Activated T-helper 17 cell treated with anti-CD3 and anti-CD28 coated beads, Interleukin-2, amount 50 U/mL, for 72 hours (primary cell): ENCODE measurements around the gene MOK. TPM values are rescaled to one million over a fixed set of nuclear protein-coding genes. Genes with fewer than 3 reads are reported as not detected.

Experiments
- ATAC-seq: fragments of 150-1000 bp; cut with Tn5 transposase; replicated peaks from 2 replicates; pipeline ENCODE4 v1.10.0; 2021; ENCODE audit warnings: mild to moderate bottlenecking, moderate library complexity
- H3K27ac Mint-ChIP-seq: one replicate; pipeline ENCODE4 v1.8.0; 2022; ENCODE audit warnings: mixed read lengths
- H3K27me3 Mint-ChIP-seq: one replicate; pipeline ENCODE4 v1.8.0; 2022; ENCODE audit warnings: mixed read lengths
- H3K36me3 Mint-ChIP-seq: one replicate; pipeline ENCODE4 v1.8.0; 2022; ENCODE audit warnings: low read depth, mild to moderate bottlenecking, mixed read lengths
- H3K4me1 Mint-ChIP-seq: one replicate; pipeline ENCODE4 v1.8.0; 2022; ENCODE audit warnings: mixed read lengths
- H3K4me3 Mint-ChIP-seq: one replicate; pipeline ENCODE4 v1.8.0; 2022; ENCODE audit warnings: mild to moderate bottlenecking, mixed read lengths
- H3K9me3 Mint-ChIP-seq: one replicate; pipeline ENCODE4 v1.8.0; 2022; ENCODE audit warnings: mixed read lengths
- total RNA-seq, 2 donors: library from RNA; stranded (reverse); gene quantifications; one replicate each; pipeline ENCODE4 v1.2.3, GENCODE V29; 2022

MOK gene
- total RNA-seq, 2 donors from 2014 or later: 2.3 to 5.5 TPM

GRCh38 chr14:102222751-102223150 lies 82.2 kb downstream of the MOK start:
- H3K4me1 Mint-ChIP-seq: peaks cover 6% of the 10 kb centered on the region
- H3K4me3 Mint-ChIP-seq: no peak overlapping the region
- peaks cover 1% of the 10 kb centered on the region for H3K36me3 Mint-ChIP-seq
- H3K27me3 Mint-ChIP-seq: no peaks in the 10 kb centered on the region
- H3K27ac Mint-ChIP-seq: no peak overlapping the region
- H3K9me3 Mint-ChIP-seq: no peaks in the 10 kb centered on the region
- no peak for ATAC-seq

- Mint-ChIP-seq H3K4me1 (peaks cover 9% of the 10 kb centered on the region), H3K4me3 (no peak overlapping the region), H3K27ac (no peak overlapping the region), H3K27me3 (no peaks in the 10 kb centered on the region), H3K36me3 (peaks cover 8% of the 10 kb centered on the region), H3K9me3 (no peaks in the 10 kb centered on the region)
- ATAC-seq: no peak
These were observed 82.9 kb downstream of the MOK start for GRCh38 chr14:102222009-102222575.

GRCh38 chr14:102221026-102221425 lies 83.9 kb downstream of the MOK start:
- ATAC-seq: peak; percentile 72
- Mint-ChIP-seq H3K9me3 (no peaks in the 10 kb centered on the region), H3K4me1 (peaks cover 9% of the 10 kb centered on the region), H3K36me3 (peaks cover 10% of the 10 kb centered on the region), H3K4me3 (no peak overlapping the region), H3K27ac (peak overlapping the region; percentile 52), H3K27me3 (no peaks in the 10 kb centered on the region)

- Mint-ChIP-seq H3K4me1 (peaks cover 9% of the 10 kb centered on the region), H3K9me3 (no peaks in the 10 kb centered on the region), H3K36me3 (peaks cover 11% of the 10 kb centered on the region), H3K4me3 (no peak overlapping the region), H3K27me3 (no peaks in the 10 kb centered on the region), H3K27ac (peak overlapping the region; percentile 59)
- peak; percentile 90 for ATAC-seq
These were observed 84.9 kb downstream of the MOK start for GRCh38 chr14:102220031-102220430.

- H3K27ac Mint-ChIP-seq: peak overlapping the region; percentile 59
- no peak overlapping the region for H3K4me3 Mint-ChIP-seq
- H3K27me3 Mint-ChIP-seq: no peaks in the 10 kb centered on the region
- H3K4me1 Mint-ChIP-seq: peaks cover 9% of the 10 kb centered on the region
- no peak for ATAC-seq
- peaks cover 16% of the 10 kb centered on the region for H3K36me3 Mint-ChIP-seq
- no peaks in the 10 kb centered on the region for H3K9me3 Mint-ChIP-seq
These were observed 85.6 kb downstream of the MOK start for GRCh38 chr14:102219316-102219715.

- Mint-ChIP-seq H3K9me3 (no peaks in the 10 kb centered on the region), H3K4me3 (no peak overlapping the region), H3K27ac (no peak overlapping the region), H3K36me3 (peaks cover 16% of the 10 kb centered on the region), H3K4me1 (peaks cover 9% of the 10 kb centered on the region), H3K27me3 (no peaks in the 10 kb centered on the region)
- no peak for ATAC-seq
These were observed 86.3 kb downstream of the MOK start for GRCh38 chr14:102218688-102219087.

GRCh38 chr14:102217987-102218421 lies 87.0 kb downstream of the MOK start:
- Mint-ChIP-seq H3K4me1 (peaks cover 9% of the 10 kb centered on the region), H3K4me3 (no peak overlapping the region), H3K27me3 (no peaks in the 10 kb centered on the region), H3K27ac (peak overlapping the region; percentile 59), H3K9me3 (no peaks in the 10 kb centered on the region), H3K36me3 (peaks cover 16% of the 10 kb centered on the region)
- ATAC-seq: no peak

- Mint-ChIP-seq H3K4me3 (no peak overlapping the region), H3K9me3 (no peaks in the 10 kb centered on the region), H3K27ac (peak overlapping the region; percentile 59), H3K4me1 (peaks cover 9% of the 10 kb centered on the region), H3K27me3 (no peaks in the 10 kb centered on the region), H3K36me3 (peaks cover 16% of the 10 kb centered on the region)
- no peak for ATAC-seq
These were observed 87.6 kb downstream of the MOK start for GRCh38 chr14:102217399-102217798.

- H3K27ac Mint-ChIP-seq: no peak overlapping the region
- no peaks in the 10 kb centered on the region for H3K27me3 Mint-ChIP-seq
- peaks cover 9% of the 10 kb centered on the region for H3K4me1 Mint-ChIP-seq
- no peak for ATAC-seq
- H3K36me3 Mint-ChIP-seq: peaks cover 24% of the 10 kb centered on the region
- no peak overlapping the region for H3K4me3 Mint-ChIP-seq
- no peaks in the 10 kb centered on the region for H3K9me3 Mint-ChIP-seq
These were observed 89.3 kb downstream of the MOK start for GRCh38 chr14:102215576-102216250.

GRCh38 chr14:102215071-102215470 lies 89.9 kb downstream of the MOK start:
- Mint-ChIP-seq H3K27me3 (no peaks in the 10 kb centered on the region), H3K36me3 (peaks cover 29% of the 10 kb centered on the region), H3K27ac (no peak overlapping the region), H3K4me3 (no peak overlapping the region), H3K4me1 (peaks cover 9% of the 10 kb centered on the region), H3K9me3 (no peaks in the 10 kb centered on the region)
- no peak for ATAC-seq

GRCh38 chr14:102213984-102214658 lies 90.8 kb downstream of the MOK start:
- peaks cover 39% of the 10 kb centered on the region for H3K36me3 Mint-ChIP-seq

GRCh38 chr14:102213470-102213869 lies 91.5 kb downstream of the MOK start:
- Mint-ChIP-seq H3K9me3 (no peaks in the 10 kb centered on the region), H3K27me3 (no peaks in the 10 kb centered on the region), H3K4me3 (no peak overlapping the region), H3K36me3 (peaks cover 45% of the 10 kb centered on the region), H3K27ac (no peak overlapping the region), H3K4me1 (peaks cover 4% of the 10 kb centered on the region)
- no peak for ATAC-seq

More at GRCh38 chr14:102213984-102214658, 90.8 kb downstream of the MOK start:
- Mint-ChIP-seq H3K27me3 (no peaks in the 10 kb centered on the region), H3K4me3 (no peak overlapping the region), H3K27ac (no peak overlapping the region), H3K4me1 (peaks cover 4% of the 10 kb centered on the region), H3K9me3 (no peaks in the 10 kb centered on the region)
- ATAC-seq: no peak

GRCh38 chr14:102212845-102213244 lies 92.1 kb downstream of the MOK start:
- ATAC-seq: no peak
- H3K4me1 Mint-ChIP-seq: peaks cover 5% of the 10 kb centered on the region
- no peak overlapping the region for H3K27ac Mint-ChIP-seq
- peaks cover 49% of the 10 kb centered on the region for H3K36me3 Mint-ChIP-seq
- no peaks in the 10 kb centered on the region for H3K27me3 Mint-ChIP-seq
- H3K4me3 Mint-ChIP-seq: no peak overlapping the region
- H3K9me3 Mint-ChIP-seq: no peaks in the 10 kb centered on the region

GRCh38 chr14:102212356-102212755 lies 92.6 kb downstream of the MOK start:
- Mint-ChIP-seq H3K27ac (no peak overlapping the region), H3K9me3 (no peaks in the 10 kb centered on the region), H3K36me3 (peaks cover 49% of the 10 kb centered on the region), H3K4me1 (peaks cover 5% of the 10 kb centered on the region), H3K4me3 (no peak overlapping the region), H3K27me3 (no peaks in the 10 kb centered on the region)
- no peak for ATAC-seq

- Mint-ChIP-seq H3K4me1 (peaks cover 7% of the 10 kb centered on the region), H3K27me3 (no peaks in the 10 kb centered on the region), H3K4me3 (no peak overlapping the region), H3K27ac (no peak overlapping the region), H3K36me3 (peaks cover 55% of the 10 kb centered on the region), H3K9me3 (no peaks in the 10 kb centered on the region)
- no peak for ATAC-seq
These were observed 93.7 kb downstream of the MOK start for GRCh38 chr14:102211240-102211639.
